ENCODE measurements around the gene CYLC2.

The CYLC2 gene, protein sequence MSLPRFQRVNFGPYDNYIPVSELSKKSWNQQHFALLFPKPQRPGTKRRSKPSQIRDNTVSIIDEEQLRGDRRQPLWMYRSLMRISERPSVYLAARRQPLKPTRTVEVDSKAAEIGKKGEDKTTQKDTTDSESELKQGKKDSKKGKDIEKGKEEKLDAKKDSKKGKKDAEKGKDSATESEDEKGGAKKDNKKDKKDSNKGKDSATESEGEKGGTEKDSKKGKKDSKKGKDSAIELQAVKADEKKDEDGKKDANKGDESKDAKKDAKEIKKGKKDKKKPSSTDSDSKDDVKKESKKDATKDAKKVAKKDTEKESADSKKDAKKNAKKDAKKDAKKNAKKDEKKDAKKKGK

GRCh38 chr9:102995033-102995432, at the start of gene CYLC2:
TSS of gene CYLC2 (plus strand) at chr9:102995333. CDS start at chr9:102995381, 48 bp downstream.
- intact Hi-C loops (cut with DNase I; ENCODE audit: low total_unique reads) = no loop called here
- H3K4me3 ChIP-seq = no peak within 1 kb of the TSS

GRCh38 chr9:102950346-102950745, 44.8 kb upstream of the CYLC2 start:
- Histone ChIP-seq H3K27ac (no peak overlapping the region), H3K27me3 (no peaks in the 10 kb centered on the region), H3K36me3 (no peaks in the 10 kb centered on the region), H3K9me3 (no peaks in the 10 kb centered on the region), H3K4me3 (no peak overlapping the region), H3K4me1 (no peaks in the 10 kb centered on the region)
- TF ChIP-seq, protein P1, sequence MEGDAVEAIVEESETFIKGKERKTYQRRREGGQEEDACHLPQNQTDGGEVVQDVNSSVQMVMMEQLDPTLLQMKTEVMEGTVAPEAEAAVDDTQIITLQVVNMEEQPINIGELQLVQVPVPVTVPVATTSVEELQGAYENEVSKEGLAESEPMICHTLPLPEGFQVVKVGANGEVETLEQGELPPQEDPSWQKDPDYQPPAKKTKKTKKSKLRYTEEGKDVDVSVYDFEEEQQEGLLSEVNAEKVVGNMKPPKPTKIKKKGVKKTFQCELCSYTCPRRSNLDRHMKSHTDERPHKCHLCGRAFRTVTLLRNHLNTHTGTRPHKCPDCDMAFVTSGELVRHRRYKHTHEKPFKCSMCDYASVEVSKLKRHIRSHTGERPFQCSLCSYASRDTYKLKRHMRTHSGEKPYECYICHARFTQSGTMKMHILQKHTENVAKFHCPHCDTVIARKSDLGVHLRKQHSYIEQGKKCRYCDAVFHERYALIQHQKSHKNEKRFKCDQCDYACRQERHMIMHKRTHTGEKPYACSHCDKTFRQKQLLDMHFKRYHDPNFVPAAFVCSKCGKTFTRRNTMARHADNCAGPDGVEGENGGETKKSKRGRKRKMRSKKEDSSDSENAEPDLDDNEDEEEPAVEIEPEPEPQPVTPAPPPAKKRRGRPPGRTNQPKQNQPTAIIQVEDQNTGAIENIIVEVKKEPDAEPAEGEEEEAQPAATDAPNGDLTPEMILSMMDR (IDR thresholded peaks at IDR 0.05) = no peak
- intact Hi-C loops (cut with DNase I; ENCODE audit: low total_unique reads) = no loop called here
- no peak for DNase-seq

More at GRCh38 chr9:102995033-102995432, at the start of gene CYLC2:
- Histone ChIP-seq H3K9me3 (no peaks in the 10 kb centered on the region), H3K27ac (no peak within 1 kb of the TSS), H3K27me3 (no peaks in the 10 kb centered on the region), H3K4me1 (no peaks in the 10 kb centered on the region), H3K36me3 (no peaks in the 10 kb centered on the region)
- TF ChIP-seq, protein P1 (IDR thresholded peaks at IDR 0.05) = no peak
- DNase-seq = no peak

DNA sequence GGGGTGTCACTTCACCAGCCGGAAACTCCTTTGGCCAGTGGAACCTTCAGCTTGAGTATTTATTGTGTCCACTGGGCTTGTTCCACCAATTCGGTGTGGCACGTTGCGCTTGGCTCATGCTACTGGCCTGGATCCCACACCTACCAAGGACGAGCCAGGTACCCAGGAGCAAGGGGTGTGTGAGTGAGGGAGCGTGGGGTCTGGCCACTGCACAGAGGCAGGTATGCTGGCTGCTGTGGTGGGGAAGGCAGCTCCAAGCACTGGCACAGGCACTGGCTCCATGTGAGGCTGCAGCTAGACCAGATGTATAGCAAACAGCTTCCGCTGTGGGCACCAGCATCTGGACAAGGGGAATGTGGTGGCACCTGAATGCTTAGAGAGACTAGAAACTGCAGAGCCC, 28.1 kb upstream of the CYLC2 start:
- Histone ChIP-seq H3K4me1 (no peaks in the 10 kb centered on the region), H3K27me3 (no peaks in the 10 kb centered on the region), H3K4me3 (no peak overlapping the region), H3K27ac (no peak overlapping the region), H3K9me3 (peaks cover 0 to 8% (median 0%) of the 10 kb centered on the region in 3 donors), H3K36me3 (no peaks in the 10 kb centered on the region)
- TF ChIP-seq, protein P1 (IDR thresholded peaks at IDR 0.05) = no peak
- intact Hi-C loops (cut with DNase I; ENCODE audit: low total_unique reads) = no loop called here
- no peak for DNase-seq

- no peaks in the 10 kb centered on the region for H3K27me3 ChIP-seq
- TF ChIP-seq, protein P1 (IDR thresholded peaks at IDR 0.05) = no peak
- no peak overlapping the region for H3K27ac ChIP-seq
- no peaks in the 10 kb centered on the region for H3K36me3 ChIP-seq
- DNase-seq = no peak
- peaks cover 0 to 8% (median 0%) of the 10 kb centered on the region in 3 donors for H3K9me3 ChIP-seq
- intact Hi-C loops (cut with DNase I; ENCODE audit: low total_unique reads) = no loop called here
- H3K4me1 ChIP-seq = no peaks in the 10 kb centered on the region
- no peak overlapping the region for H3K4me3 ChIP-seq
These were observed 27.2 kb upstream of the CYLC2 start for GRCh38 chr9:102967979-102968378.

- Histone ChIP-seq H3K9me3 (peaks cover 0 to 8% (median 0%) of the 10 kb centered on the region in 3 donors), H3K4me3 (no peak overlapping the region), H3K27me3 (no peaks in the 10 kb centered on the region), H3K27ac (no peak overlapping the region), H3K4me1 (no peaks in the 10 kb centered on the region), H3K36me3 (no peaks in the 10 kb centered on the region)
- TF ChIP-seq, protein P1 (IDR thresholded peaks at IDR 0.05) = no peak
- DNase-seq = no peak
- intact Hi-C loops (cut with DNase I; ENCODE audit: low total_unique reads) = no loop called here
These were observed 22.4 kb upstream of the CYLC2 start for GRCh38 chr9:102972780-102973179.

All from tibial artery (tissue), 4 donors.